Measurements from ENCODE around the gene CRIM1. TPM values are rescaled to one million over a fixed set of nuclear protein-coding genes. Genes with fewer than 3 reads are reported as not detected.

CRIM1 gene
- total RNA-seq, 4 donors from 2014 or later, result 179 to 229 (median 188) TPM

- Histone ChIP-seq H3K4me3 (no peak overlapping the region), H3K4me1 (peaks cover 0 to 67% (median 16%) of the 10 kb centered on the region in 4 donors), H3K27ac (peak overlapping the region in 3 of 4 donors; percentile 9 to 38 (median 9)), H3K27me3 (no peaks in the 10 kb centered on the region), H3K36me3 (peaks cover 0 to 27% (median 0%) of the 10 kb centered on the region in 3 donors), H3K9me3 (no peaks in the 10 kb centered on the region)
- DNase-seq (ENCODE audit: low spot score in 2 of 2), result no peak
- TF ChIP-seq POLR2A (IDR thresholded peaks at IDR 0.05) (no peak), EP300 (IDR thresholded peaks at IDR 0.05) (no peak)
- TF ChIP-seq, protein P1, sequence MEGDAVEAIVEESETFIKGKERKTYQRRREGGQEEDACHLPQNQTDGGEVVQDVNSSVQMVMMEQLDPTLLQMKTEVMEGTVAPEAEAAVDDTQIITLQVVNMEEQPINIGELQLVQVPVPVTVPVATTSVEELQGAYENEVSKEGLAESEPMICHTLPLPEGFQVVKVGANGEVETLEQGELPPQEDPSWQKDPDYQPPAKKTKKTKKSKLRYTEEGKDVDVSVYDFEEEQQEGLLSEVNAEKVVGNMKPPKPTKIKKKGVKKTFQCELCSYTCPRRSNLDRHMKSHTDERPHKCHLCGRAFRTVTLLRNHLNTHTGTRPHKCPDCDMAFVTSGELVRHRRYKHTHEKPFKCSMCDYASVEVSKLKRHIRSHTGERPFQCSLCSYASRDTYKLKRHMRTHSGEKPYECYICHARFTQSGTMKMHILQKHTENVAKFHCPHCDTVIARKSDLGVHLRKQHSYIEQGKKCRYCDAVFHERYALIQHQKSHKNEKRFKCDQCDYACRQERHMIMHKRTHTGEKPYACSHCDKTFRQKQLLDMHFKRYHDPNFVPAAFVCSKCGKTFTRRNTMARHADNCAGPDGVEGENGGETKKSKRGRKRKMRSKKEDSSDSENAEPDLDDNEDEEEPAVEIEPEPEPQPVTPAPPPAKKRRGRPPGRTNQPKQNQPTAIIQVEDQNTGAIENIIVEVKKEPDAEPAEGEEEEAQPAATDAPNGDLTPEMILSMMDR (IDR thresholded peaks at IDR 0.05), result no peak
- 51 to 74% methylated on average over 2 of the region's 2 CpGs for WGBS, 2 donors
Measured at GRCh38 chr2:36459725-36460137, 104.2 kb downstream of the CRIM1 start.

DNA sequence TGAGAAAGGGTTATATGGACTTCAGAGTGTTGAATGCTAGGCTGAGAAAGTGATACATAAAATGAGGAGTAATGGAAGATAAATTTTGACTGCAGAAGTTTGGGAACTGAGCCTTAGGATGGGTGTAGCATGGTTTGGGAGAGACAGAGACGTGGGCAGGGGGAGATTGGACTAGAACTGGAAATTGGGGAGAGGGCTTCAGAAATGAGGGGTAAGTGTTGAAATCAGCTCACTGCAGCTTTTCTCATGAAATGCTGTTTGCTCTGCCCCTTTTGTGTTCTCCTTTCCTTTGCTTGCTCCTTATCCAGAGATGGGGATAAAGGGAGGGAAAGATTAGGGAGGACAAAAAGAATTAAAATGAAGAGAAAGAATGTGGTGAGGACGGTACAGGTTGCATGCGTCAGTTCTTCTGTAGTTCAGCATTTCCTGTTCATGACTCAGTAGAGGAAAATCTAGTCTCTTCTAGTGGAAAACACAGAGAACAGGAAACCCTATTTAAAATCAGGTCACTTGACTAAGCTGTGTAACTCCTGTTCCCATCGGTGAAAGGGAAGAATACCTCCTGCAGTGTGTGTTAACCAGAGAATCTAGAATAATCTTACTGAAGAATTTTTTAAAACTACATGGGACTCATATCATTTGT, 105.6 kb downstream of the CRIM1 start:
- Histone ChIP-seq H3K27ac (peak overlapping the region in 3 of 4 donors; percentile 20 to 72 (median 55)), H3K4me1 (peaks cover 0 to 54% (median 11%) of the 10 kb centered on the region in 4 donors), H3K9me3 (no peaks in the 10 kb centered on the region), H3K4me3 (no peak overlapping the region), H3K36me3 (peaks cover 0 to 41% (median 0%) of the 10 kb centered on the region in 3 donors), H3K27me3 (no peaks in the 10 kb centered on the region)
- DNase-seq (ENCODE audit: low spot score in 2 of 2), result no peak
- 41 to 44% methylated on average over 4 of the region's 4 CpGs for WGBS, 2 donors
- TF ChIP-seq EP300 (IDR thresholded peaks at IDR 0.05) (peak; percentile 47 to 60), POLR2A (IDR thresholded peaks at IDR 0.05) (no peak)
- TF ChIP-seq, protein P1 (IDR thresholded peaks at IDR 0.05), result no peak

- Histone ChIP-seq H3K27me3 (no peaks in the 10 kb centered on the region), H3K27ac (no peak overlapping the region), H3K36me3 (peaks cover 0 to 49% (median 0%) of the 10 kb centered on the region in 3 donors), H3K9me3 (no peaks in the 10 kb centered on the region), H3K4me3 (no peak overlapping the region), H3K4me1 (peaks cover 0 to 41% (median 10%) of the 10 kb centered on the region in 4 donors)
- TF ChIP-seq, protein P1 (IDR thresholded peaks at IDR 0.05), result no peak
- TF ChIP-seq EP300 (IDR thresholded peaks at IDR 0.05) (no peak), POLR2A (IDR thresholded peaks at IDR 0.05) (no peak)
- no peak for DNase-seq (ENCODE audit: low spot score in 2 of 2)
- WGBS, 2 donors, result 90 to 94% methylated on average over 6 of the region's 6 CpGs
Measured at GRCh38 chr2:36462311-36462935, 106.8 kb downstream of the CRIM1 start.

DNA sequence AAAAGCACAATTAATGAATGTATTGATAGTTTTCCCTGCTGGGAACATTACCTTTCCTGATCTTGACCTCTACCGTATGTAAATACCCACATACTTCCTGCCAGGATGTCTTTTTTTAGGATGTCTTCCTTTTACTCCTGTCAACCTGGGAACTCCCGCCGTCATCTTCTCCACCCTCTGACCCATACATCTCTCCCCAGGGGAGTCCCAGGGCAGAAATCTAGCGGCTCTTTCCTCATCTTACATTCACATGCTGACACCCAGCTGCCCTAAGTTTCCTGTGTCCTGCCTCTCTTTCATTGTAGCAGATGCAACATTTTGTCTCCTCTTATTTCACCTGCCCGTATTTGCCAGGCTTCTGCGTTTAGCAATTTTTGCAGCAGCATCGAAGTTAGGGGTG, 107.8 kb downstream of the CRIM1 start:
- WGBS, 2 donors, result 87 to 88% methylated on average over 7 of the region's 7 CpGs
- Histone ChIP-seq H3K4me1 (peaks cover 0 to 45% (median 10%) of the 10 kb centered on the region in 4 donors), H3K27me3 (no peaks in the 10 kb centered on the region), H3K4me3 (no peak overlapping the region), H3K27ac (no peak overlapping the region), H3K9me3 (no peaks in the 10 kb centered on the region), H3K36me3 (peaks cover 0 to 44% (median 0%) of the 10 kb centered on the region in 3 donors)
- no peak for TF ChIP-seq EP300 (IDR thresholded peaks at IDR 0.05)
- TF ChIP-seq, protein P1 (IDR thresholded peaks at IDR 0.05), result no peak
- TF ChIP-seq POLR2A (IDR thresholded peaks at IDR 0.05), result no peak
- no peak for DNase-seq (ENCODE audit: low spot score in 2 of 2)

Data from tibial nerve (tissue), 4 donors.